Vagina (tissue), 2 donors: ENCODE measurements around the gene CFAP161. TPM values are rescaled to one million over a fixed set of nuclear protein-coding genes. Genes with fewer than 3 reads are reported as not detected.

Experiments
- DNase-seq, 2 donors: peaks; one replicate each; pipeline ENCODE4 v3.0.0-alpha.2; 2017; ENCODE audit errors: extremely low spot score in 2 of 2
- H3K27ac ChIP-seq: fragments of 200-600 bp; sonication (generic); one replicate; pipeline ENCODE4 v1.5.1; 2019
- H3K27me3 ChIP-seq: fragments of 200-600 bp; sonication (generic); one replicate; pipeline ENCODE4 v1.5.1; 2019
- H3K36me3 ChIP-seq, 2 donors: fragments of 200-600 bp; sonication (generic); one replicate each; pipeline ENCODE4 v1.5.1; 2017 to 2019
- H3K4me1 ChIP-seq: fragments of 200-600 bp; sonication (generic); one replicate; pipeline ENCODE4 v1.5.1; 2019
- H3K4me3 ChIP-seq, 2 donors: fragments of 200-600 bp; sonication (generic); 1 replicate in 1 of 2; 2 replicates in 1 of 2; pipeline ENCODE4 v1.5.1; 2016 to 2019
- H3K9me3 ChIP-seq: fragments of 200-600 bp; sonication (generic); one replicate; pipeline ENCODE4 v1.5.1; 2019
- CTCF ChIP-seq, 3 experiments: fragments of 450-650 bp in 2 of 3; fragments of 200-600 bp in 1 of 3; sonication (generic) in 1 of 3; IDR thresholded peaks; one replicate each; pipeline ENCODE4 v1.5.1; 2017 to 2019; ENCODE audit warnings: antibody characterized with exemption in 3 of 3, mild to moderate bottlenecking in 2 of 3, moderate library complexity in 2 of 3
- POLR2A ChIP-seq, 2 donors: fragments of 450-650 bp; IDR thresholded peaks; one replicate each; pipeline ENCODE4 v1.6.1; 2017; ENCODE audit warnings: antibody characterized with exemption in 2 of 2, mild to moderate bottlenecking in 2 of 2, moderate library complexity in 2 of 2
- POLR2AphosphoS5 ChIP-seq, 2 donors: sonication (generic); formaldehyde crosslinking; IDR thresholded peaks; one replicate each; pipeline ENCODE4 v1.9.0; 2017; ENCODE audit warnings: antibody characterized with exemption in 2 of 2, mild to moderate bottlenecking in 2 of 2, low read depth in 1 of 2; ENCODE audit not compliant: insufficient read depth in 1 of 2
- intact Hi-C: fragments of 100-400 bp; cut with DNase I; formaldehyde crosslinking; loops from one replicate; pipeline ENCODE4 v1.15.1; 2023
- total RNA-seq: library from RNA; depleted of rRNA; stranded (reverse); fragments of >200 nt; gene quantifications from one replicate; pipeline ENCODE4 v1.2.3, GENCODE V29; 2016

CFAP161 gene
- total RNA-seq, 1 donor from 2014 or later = 8.6 TPM

- intact Hi-C loops = no loop called here
- DNase-seq = no peak
- H3K27me3 ChIP-seq = no peaks in the 10 kb centered on the region
Observed at GRCh38 chr15:81168644-81169043, 34.6 kb downstream of the CFAP161 start.

GRCh38 chr15:81170511-81170910 is 36.4 kb downstream of the CFAP161 start:
- H3K9me3 ChIP-seq = no peaks in the 10 kb centered on the region
- DNase-seq = no peak
- peaks cover 15% of the 10 kb centered on the region for H3K4me1 ChIP-seq
- H3K27ac ChIP-seq = peak overlapping the region; percentile 25
- no peaks in the 10 kb centered on the region for H3K36me3 ChIP-seq
- no peaks in the 10 kb centered on the region for H3K27me3 ChIP-seq
- H3K4me3 ChIP-seq = no peak overlapping the region
- no peak for TF ChIP-seq CTCF (IDR thresholded peaks at IDR 0.05)
- no peak for TF ChIP-seq POLR2A (IDR thresholded peaks at IDR 0.05)
- no peak for TF ChIP-seq POLR2AphosphoS5 (IDR thresholded peaks at IDR 0.05; ENCODE audit: insufficient read depth in 1 of 2, low read depth in 1 of 2)
- intact Hi-C loops = no loop called here

More at GRCh38 chr15:81168644-81169043, 34.6 kb downstream of the CFAP161 start:
- Histone ChIP-seq H3K4me1 (peaks cover 21% of the 10 kb centered on the region), H3K4me3 (no peak overlapping the region), H3K27ac (no peak overlapping the region), H3K9me3 (no peaks in the 10 kb centered on the region), H3K36me3 (no peaks in the 10 kb centered on the region)
- TF ChIP-seq POLR2A (IDR thresholded peaks at IDR 0.05) (no peak), CTCF (IDR thresholded peaks at IDR 0.05) (no peak), POLR2AphosphoS5 (IDR thresholded peaks at IDR 0.05; ENCODE audit: insufficient read depth in 1 of 2, low read depth in 1 of 2) (no peak)

GRCh38 chr15:81171286-81171685 is 37.2 kb downstream of the CFAP161 start:
- no peaks in the 10 kb centered on the region for H3K27me3 ChIP-seq
- H3K27ac ChIP-seq = peak overlapping the region; percentile 25
- intact Hi-C loops = no loop called here
- H3K9me3 ChIP-seq = no peaks in the 10 kb centered on the region
- peaks cover 20% of the 10 kb centered on the region for H3K4me1 ChIP-seq
- no peak for DNase-seq
- no peak for TF ChIP-seq CTCF (IDR thresholded peaks at IDR 0.05)
- no peak for TF ChIP-seq POLR2A (IDR thresholded peaks at IDR 0.05)
- TF ChIP-seq POLR2AphosphoS5 (IDR thresholded peaks at IDR 0.05; ENCODE audit: insufficient read depth in 1 of 2, low read depth in 1 of 2) = no peak
- H3K36me3 ChIP-seq = no peaks in the 10 kb centered on the region
- H3K4me3 ChIP-seq = no peak overlapping the region

GRCh38 chr15:81174125-81174791 is 40.2 kb downstream of the CFAP161 start:
- no peaks in the 10 kb centered on the region for H3K27me3 ChIP-seq
- no peak overlapping the region for H3K4me3 ChIP-seq
- H3K9me3 ChIP-seq = no peaks in the 10 kb centered on the region
- H3K4me1 ChIP-seq = peaks cover 11% of the 10 kb centered on the region
- no peaks in the 10 kb centered on the region for H3K36me3 ChIP-seq
- DNase-seq = no peak
- intact Hi-C loops = no loop called here
- TF ChIP-seq POLR2AphosphoS5 (IDR thresholded peaks at IDR 0.05; ENCODE audit: insufficient read depth in 1 of 2, low read depth in 1 of 2) = no peak
- no peak for TF ChIP-seq POLR2A (IDR thresholded peaks at IDR 0.05)
- TF ChIP-seq CTCF (IDR thresholded peaks at IDR 0.05) = no peak
- H3K27ac ChIP-seq = no peak overlapping the region

GRCh38 chr15:81174792-81175327 is 40.8 kb downstream of the CFAP161 start:
- H3K9me3 ChIP-seq = no peaks in the 10 kb centered on the region
- H3K27me3 ChIP-seq = no peaks in the 10 kb centered on the region
- TF ChIP-seq POLR2AphosphoS5 (IDR thresholded peaks at IDR 0.05; ENCODE audit: insufficient read depth in 1 of 2, low read depth in 1 of 2) (no peak), CTCF (IDR thresholded peaks at IDR 0.05) (no peak), POLR2A (IDR thresholded peaks at IDR 0.05) (no peak)
- intact Hi-C loops = no loop called here
- H3K36me3 ChIP-seq = no peaks in the 10 kb centered on the region
- H3K4me1 ChIP-seq = peaks cover 11% of the 10 kb centered on the region
- no peak overlapping the region for H3K4me3 ChIP-seq
- H3K27ac ChIP-seq = no peak overlapping the region
- no peak for DNase-seq
